TTC549 (cell line): Measurements from ENCODE around the gene GZMM.

Experiments
- FAIRE-seq: peaks from 2 replicates; lab custom pipeline; 2012; peaks lifted over from hg19 to GRCh38; lab: Jason Lieb, UNC

GZMM gene

GRCh38 chr19:512547-513365, 31.1 kb upstream of the GZMM start:
- no peak for FAIRE-seq

- FAIRE-seq: no peak
Measured at GRCh38 chr19:513368-514165, 30.3 kb upstream of the GZMM start.

- no peak for FAIRE-seq
Measured at GRCh38 chr19:514166-514663, 29.6 kb upstream of the GZMM start.

- no peak for FAIRE-seq
Measured at GRCh38 chr19:517721-518597, 25.9 kb upstream of the GZMM start.

GRCh38 chr19:518598-519231, 25.1 kb upstream of the GZMM start:
- no peak for FAIRE-seq

- no peak for FAIRE-seq
Measured at GRCh38 chr19:519449-519865, 24.4 kb upstream of the GZMM start.

- no peak for FAIRE-seq
Measured at GRCh38 chr19:522726-523125, 21.1 kb upstream of the GZMM start.

- FAIRE-seq: no peak
Measured at GRCh38 chr19:524062-524674, 19.7 kb upstream of the GZMM start.

GRCh38 chr19:525029-525428, 18.8 kb upstream of the GZMM start:
- no peak for FAIRE-seq

GRCh38 chr19:525857-526419, 17.9 kb upstream of the GZMM start:
- FAIRE-seq: no peak

GRCh38 chr19:530134-531008, 13.5 kb upstream of the GZMM start:
- no peak for FAIRE-seq

GRCh38 chr19:531009-531752, 12.7 kb upstream of the GZMM start:
- FAIRE-seq: no peak

- FAIRE-seq: no peak
Measured at GRCh38 chr19:531753-532560, 11.9 kb upstream of the GZMM start, which contains the start of gene CDC34. Gene CDC34, plus strand, starts transcription at chr19:531760. Its CDS starts 172 bp downstream, at chr19:531932.

GRCh38 chr19:532561-533363, 11.1 kb upstream of the GZMM start:
- no peak for FAIRE-seq

- FAIRE-seq: no peak
Measured at GRCh38 chr19:533364-534058, 10.3 kb upstream of the GZMM start.

GRCh38 chr19:534088-534487, 9.8 kb upstream of the GZMM start:
- FAIRE-seq: no peak
